ENCODE results near the gene VWA1.
A peak's percentile ranks its signal among the peaks of the same experiment; 100 is the strongest.
"Not testable (repeated sequence)": the region's sequence is repeated elsewhere in the genome, so short reads cannot be mapped to it uniquely, and the experiment has no call there.

Gene VWA1

GRCh38 chr1:1428174-1428573 lies 7.3 kb upstream of the VWA1 start:
- no peak for ATAC-seq
- TF ChIP-seq POU6F1 (CRISPR knock-in tag; IDR thresholded peaks at IDR 0.05; ENCODE audit: borderline replicate concordance, low read depth) (no peak), SNAI2 (CRISPR knock-in tag; IDR thresholded peaks at IDR 0.05) (no peak), GLIS3 (CRISPR knock-in tag; IDR thresholded peaks at IDR 0.05) (no peak), TCF4 (CRISPR knock-in tag; IDR thresholded peaks at IDR 0.05; ENCODE audit: borderline replicate concordance) (no peak), ZNF70 (CRISPR knock-in tag; IDR thresholded peaks at IDR 0.05) (no peak), RARB (CRISPR knock-in tag; IDR thresholded peaks at IDR 0.05) (no peak), OSR1 (CRISPR knock-in tag; IDR thresholded peaks at IDR 0.05) (no peak), PATZ1 (CRISPR knock-in tag; IDR thresholded peaks at IDR 0.05; ENCODE audit: borderline replicate concordance) (no peak), CSRNP3 (CRISPR knock-in tag; IDR thresholded peaks at IDR 0.05) (no peak), CREB5 (CRISPR knock-in tag; IDR thresholded peaks at IDR 0.05; ENCODE audit: low read depth) (no peak), ESRRG (CRISPR knock-in tag; IDR thresholded peaks at IDR 0.05) (no peak), ISL1 (CRISPR knock-in tag; IDR thresholded peaks at IDR 0.05) (no peak), ARNTL (CRISPR knock-in tag; IDR thresholded peaks at IDR 0.05; ENCODE audit: borderline replicate concordance, low read depth) (no peak), ZNF565 (CRISPR knock-in tag; conservative IDR thresholded peaks at IDR 0.05; ENCODE audit: low read depth) (no peak)

- ATAC-seq, result not testable (repeated sequence)
Observed at GRCh38 chr1:1428967-1429366, 6.5 kb upstream of the VWA1 start.

- no peak for ATAC-seq
Observed at GRCh38 chr1:1429671-1430073, 5.8 kb upstream of the VWA1 start.

GRCh38 chr1:1430114-1430982 lies 5.1 kb upstream of the VWA1 start:
- peak; percentile 22 for ATAC-seq
- TF ChIP-seq GLIS3 (CRISPR knock-in tag; IDR thresholded peaks at IDR 0.05) (no peak), ESRRG (CRISPR knock-in tag; IDR thresholded peaks at IDR 0.05) (no peak), ZFP30 (CRISPR knock-in tag; IDR thresholded peaks at IDR 0.05) (no peak), ZNF8 (CRISPR knock-in tag; IDR thresholded peaks at IDR 0.05) (no peak), BACH2 (CRISPR knock-in tag; IDR thresholded peaks at IDR 0.05; ENCODE audit: borderline replicate concordance) (no peak), TOX (CRISPR knock-in tag; IDR thresholded peaks at IDR 0.05; ENCODE audit: borderline replicate concordance) (no peak), PATZ1 (CRISPR knock-in tag; IDR thresholded peaks at IDR 0.05; ENCODE audit: borderline replicate concordance) (no peak), TCF4 (CRISPR knock-in tag; IDR thresholded peaks at IDR 0.05; ENCODE audit: borderline replicate concordance) (no peak)

More at GRCh38 chr1:1429671-1430073, 5.8 kb upstream of the VWA1 start:
- TF ChIP-seq SNAI2 (CRISPR knock-in tag; IDR thresholded peaks at IDR 0.05) (no peak), ZFP3 (CRISPR knock-in tag; IDR thresholded peaks at IDR 0.05) (peak; percentile 77)
